ENCODE results near the gene PRDM5. TPM values are rescaled to one million over a fixed set of nuclear protein-coding genes. Genes with fewer than 3 reads are reported as not detected.
A peak's percentile ranks its signal among the peaks of the same experiment; 100 is the strongest.

The PRDM5 gene
- total and polyA plus RNA-seq, 2 donors (not counting 1 experiment from before 2014, with no cell fraction given): 8.6 to 19.0 TPM

DNA sequence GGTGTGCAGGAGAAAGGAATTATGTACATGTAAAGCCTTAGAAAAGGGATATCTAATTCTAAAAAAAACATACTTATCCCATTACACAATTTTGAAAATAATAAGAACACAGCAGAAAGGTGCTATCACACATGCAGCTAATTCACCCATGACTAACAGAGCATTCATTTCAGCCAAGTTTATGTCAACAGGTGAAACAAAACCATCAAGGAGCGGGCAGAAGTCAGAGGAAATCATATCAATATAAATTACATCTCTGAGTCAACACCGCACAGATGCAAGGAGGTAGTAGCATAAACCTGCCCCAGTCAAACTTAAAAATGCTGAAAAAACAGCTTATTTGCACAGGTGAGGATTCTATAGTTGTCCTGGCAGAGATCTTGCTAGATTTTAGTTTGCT lies 197.9 kb downstream of the PRDM5 start:
- TF ChIP-seq, protein P1, sequence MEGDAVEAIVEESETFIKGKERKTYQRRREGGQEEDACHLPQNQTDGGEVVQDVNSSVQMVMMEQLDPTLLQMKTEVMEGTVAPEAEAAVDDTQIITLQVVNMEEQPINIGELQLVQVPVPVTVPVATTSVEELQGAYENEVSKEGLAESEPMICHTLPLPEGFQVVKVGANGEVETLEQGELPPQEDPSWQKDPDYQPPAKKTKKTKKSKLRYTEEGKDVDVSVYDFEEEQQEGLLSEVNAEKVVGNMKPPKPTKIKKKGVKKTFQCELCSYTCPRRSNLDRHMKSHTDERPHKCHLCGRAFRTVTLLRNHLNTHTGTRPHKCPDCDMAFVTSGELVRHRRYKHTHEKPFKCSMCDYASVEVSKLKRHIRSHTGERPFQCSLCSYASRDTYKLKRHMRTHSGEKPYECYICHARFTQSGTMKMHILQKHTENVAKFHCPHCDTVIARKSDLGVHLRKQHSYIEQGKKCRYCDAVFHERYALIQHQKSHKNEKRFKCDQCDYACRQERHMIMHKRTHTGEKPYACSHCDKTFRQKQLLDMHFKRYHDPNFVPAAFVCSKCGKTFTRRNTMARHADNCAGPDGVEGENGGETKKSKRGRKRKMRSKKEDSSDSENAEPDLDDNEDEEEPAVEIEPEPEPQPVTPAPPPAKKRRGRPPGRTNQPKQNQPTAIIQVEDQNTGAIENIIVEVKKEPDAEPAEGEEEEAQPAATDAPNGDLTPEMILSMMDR (conservative IDR thresholded peaks at IDR 0.05 in 1 of 2, IDR thresholded peaks at IDR 0.05 in 1 of 2; ENCODE audit: low read depth in 1 of 2, low read length in 2 of 2): no peak
- no peak for TF ChIP-seq EZH2 (IDR thresholded peaks at IDR 0.05; ENCODE audit: low read length, missing control alignments)
- H3K4me2 ChIP-seq (ENCODE audit: extremely low read depth, insufficient read depth, low read length): no peak overlapping the region
- H3K4me3 ChIP-seq (replicated peaks in 1 of 4; ENCODE audit: control extremely low read depth in 1 of 4, insufficient read depth in 1 of 4, low read depth in 3 of 4, low read length in 4 of 4): no peak overlapping the region
- DNase-seq (ENCODE audit: low read depth in 2 of 2): no peak
- no peaks in the 10 kb centered on the region for H3K9me3 ChIP-seq (ENCODE audit: control insufficient read depth, insufficient read depth, low read depth, low read length)
- no peaks in the 10 kb centered on the region for H3K36me3 ChIP-seq (ENCODE audit: control insufficient read depth, insufficient read depth, low read length)
- H3K4me1 ChIP-seq (ENCODE audit: control insufficient read depth, extremely low read depth, insufficient read depth, low read length): no peaks in the 10 kb centered on the region
- H4K20me1 ChIP-seq (ENCODE audit: control insufficient read depth, extremely low read depth, insufficient read depth, low read length): no peaks in the 10 kb centered on the region
- no peaks in the 10 kb centered on the region for H3K79me2 ChIP-seq (ENCODE audit: control insufficient read depth, insufficient read depth, low read length)
- H3K9ac ChIP-seq (ENCODE audit: insufficient read depth, low read length): no peak overlapping the region
- no peak overlapping the region for H3K27ac ChIP-seq (ENCODE audit: insufficient read depth, low read length)
- H3K27me3 ChIP-seq (ENCODE audit: control insufficient read depth, insufficient read depth, low read length): no peaks in the 10 kb centered on the region
- no peak overlapping the region for H2AFZ ChIP-seq (ENCODE audit: low read length)

DNA sequence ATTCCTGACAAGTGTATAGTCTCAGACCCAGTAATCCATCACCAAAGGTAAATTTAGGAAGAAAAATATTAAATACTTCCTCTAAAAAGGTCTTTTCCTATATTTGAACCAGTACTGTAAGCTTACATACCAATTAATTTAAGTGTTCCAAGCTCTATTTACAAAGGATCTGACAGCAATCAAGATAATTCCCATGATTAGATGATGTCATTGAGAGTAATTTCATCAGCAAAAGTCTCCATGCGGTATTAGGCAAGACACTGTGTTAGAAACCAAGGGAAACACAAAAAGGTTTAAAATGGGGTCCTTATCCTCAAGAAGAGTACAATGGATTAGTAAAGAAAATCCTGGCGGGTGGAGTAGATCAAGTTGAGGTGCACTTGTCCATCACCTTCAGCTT lies 198.5 kb downstream of the PRDM5 start:
- Histone ChIP-seq H3K27ac (ENCODE audit: insufficient read depth, low read length) (no peak overlapping the region), H2AFZ (ENCODE audit: low read length) (no peak overlapping the region), H3K9me3 (ENCODE audit: control insufficient read depth, insufficient read depth, low read depth, low read length) (no peaks in the 10 kb centered on the region), H3K4me1 (ENCODE audit: control insufficient read depth, extremely low read depth, insufficient read depth, low read length) (no peaks in the 10 kb centered on the region), H3K36me3 (ENCODE audit: control insufficient read depth, insufficient read depth, low read length) (no peaks in the 10 kb centered on the region), H3K4me3 (replicated peaks in 1 of 4; ENCODE audit: control extremely low read depth in 1 of 4, insufficient read depth in 1 of 4, low read depth in 3 of 4, low read length in 4 of 4) (no peak overlapping the region), H3K9ac (ENCODE audit: insufficient read depth, low read length) (no peak overlapping the region), H3K27me3 (ENCODE audit: control insufficient read depth, insufficient read depth, low read length) (no peaks in the 10 kb centered on the region), H4K20me1 (ENCODE audit: control insufficient read depth, extremely low read depth, insufficient read depth, low read length) (no peaks in the 10 kb centered on the region), H3K4me2 (ENCODE audit: extremely low read depth, insufficient read depth, low read length) (no peak overlapping the region), H3K79me2 (ENCODE audit: control insufficient read depth, insufficient read depth, low read length) (no peaks in the 10 kb centered on the region)
- no peak for TF ChIP-seq EZH2 (IDR thresholded peaks at IDR 0.05; ENCODE audit: low read length, missing control alignments)
- TF ChIP-seq, protein P1 (conservative IDR thresholded peaks at IDR 0.05 in 1 of 2, IDR thresholded peaks at IDR 0.05 in 1 of 2; ENCODE audit: low read depth in 1 of 2, low read length in 2 of 2): no peak
- DNase-seq (ENCODE audit: low read depth in 2 of 2): peak in 1 of 2 donors; percentile 56

DNA sequence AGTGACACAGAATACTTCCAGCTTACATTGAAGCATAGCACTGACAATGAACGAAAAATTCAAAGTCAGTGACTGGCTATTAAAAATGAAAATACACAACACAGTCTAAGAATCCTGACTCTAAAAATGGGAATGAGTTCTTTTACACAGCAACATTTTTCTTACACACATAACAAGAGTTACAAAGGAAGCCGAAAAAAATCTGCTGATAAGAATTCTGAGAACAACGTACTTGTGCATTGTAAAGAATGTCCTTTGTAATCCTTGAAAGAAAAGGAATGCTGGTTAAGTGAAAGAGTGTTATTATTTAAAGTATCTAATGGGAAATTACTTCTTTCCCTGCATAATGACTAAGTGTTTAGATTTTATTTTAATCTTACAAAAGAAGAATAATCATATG lies 199.4 kb downstream of the PRDM5 start:
- Histone ChIP-seq H3K4me1 (ENCODE audit: control insufficient read depth, extremely low read depth, insufficient read depth, low read length) (peaks cover 2% of the 10 kb centered on the region), H3K36me3 (ENCODE audit: control insufficient read depth, insufficient read depth, low read length) (no peaks in the 10 kb centered on the region), H3K4me3 (replicated peaks in 1 of 4; ENCODE audit: control extremely low read depth in 1 of 4, insufficient read depth in 1 of 4, low read depth in 3 of 4, low read length in 4 of 4) (no peak overlapping the region), H2AFZ (ENCODE audit: low read length) (no peak overlapping the region), H3K79me2 (ENCODE audit: control insufficient read depth, insufficient read depth, low read length) (no peaks in the 10 kb centered on the region), H4K20me1 (ENCODE audit: control insufficient read depth, extremely low read depth, insufficient read depth, low read length) (no peaks in the 10 kb centered on the region), H3K9me3 (ENCODE audit: control insufficient read depth, insufficient read depth, low read depth, low read length) (no peaks in the 10 kb centered on the region), H3K27ac (ENCODE audit: insufficient read depth, low read length) (no peak overlapping the region), H3K27me3 (ENCODE audit: control insufficient read depth, insufficient read depth, low read length) (no peaks in the 10 kb centered on the region), H3K9ac (ENCODE audit: insufficient read depth, low read length) (no peak overlapping the region), H3K4me2 (ENCODE audit: extremely low read depth, insufficient read depth, low read length) (no peak overlapping the region)
- no peak for TF ChIP-seq EZH2 (IDR thresholded peaks at IDR 0.05; ENCODE audit: low read length, missing control alignments)
- DNase-seq (ENCODE audit: low read depth in 2 of 2): peak in 1 of 2 donors; percentile 54

Measured in fibroblast of lung (primary cell).